GM19395 (cell line): Measurements from ENCODE around the gene AHCY.
"Not testable (repeated sequence)": the region's sequence is repeated elsewhere in the genome, so short reads cannot be mapped to it uniquely, and the experiment has no call there.

Source experiments
- ATAC-seq: cut with Tn5 transposase; IDR thresholded peaks from one replicate; pipeline ENCODE4 v1.9.1; 2021; ENCODE audit warnings: mild to moderate bottlenecking, moderate library complexity; ENCODE audit not compliant: unreplicated experiment

The AHCY gene

GRCh38 chr20:34299556-34300255, 3.4 kb downstream of the AHCY start:
- no peak for ATAC-seq

GRCh38 chr20:34298294-34298784, 4.8 kb downstream of the AHCY start:
- not testable (repeated sequence) for ATAC-seq

- ATAC-seq: no peak
These were observed 6.7 kb downstream of the AHCY start for GRCh38 chr20:34296468-34296867.

GRCh38 chr20:34295284-34295683, 7.9 kb downstream of the AHCY start:
- no peak for ATAC-seq

GRCh38 chr20:34294563-34294962, 8.6 kb downstream of the AHCY start:
- no peak for ATAC-seq

- ATAC-seq: no peak
These were observed 9.6 kb downstream of the AHCY start for GRCh38 chr20:34293589-34293988.

GRCh38 chr20:34293119-34293518, 10.0 kb downstream of the AHCY start:
- no peak for ATAC-seq

- no peak for ATAC-seq
These were observed 10.7 kb downstream of the AHCY start for GRCh38 chr20:34292496-34292895.

- ATAC-seq: no peak
These were observed 12.7 kb downstream of the AHCY start for GRCh38 chr20:34290471-34290870.

- ATAC-seq: not testable (repeated sequence)
These were observed 15.7 kb downstream of the AHCY start for GRCh38 chr20:34287500-34287899.

GRCh38 chr20:34285450-34285849, 17.7 kb downstream of the AHCY start:
- ATAC-seq: no peak

- ATAC-seq: no peak
These were observed 19.3 kb downstream of the AHCY start for GRCh38 chr20:34283844-34284243.

- no peak for ATAC-seq
These were observed 21.1 kb downstream of the AHCY start for GRCh38 chr20:34282041-34282440.

- no peak for ATAC-seq
These were observed 22.0 kb downstream of the AHCY start for GRCh38 chr20:34281177-34281576.

GRCh38 chr20:34274694-34275093, 28.5 kb downstream of the AHCY start:
- no peak for ATAC-seq

- ATAC-seq: no peak
These were observed 31.2 kb downstream of the AHCY start for GRCh38 chr20:34271956-34272355.

- no peak for ATAC-seq
These were observed 33.0 kb downstream of the AHCY start for GRCh38 chr20:34269996-34270627.

- ATAC-seq: no peak
These were observed 34.1 kb downstream of the AHCY start for GRCh38 chr20:34268851-34269636.

- no peak for ATAC-seq
These were observed 35.0 kb downstream of the AHCY start for GRCh38 chr20:34268145-34268544.

GRCh38 chr20:34264141-34264540, 39.0 kb downstream of the AHCY start:
- ATAC-seq: no peak

GRCh38 chr20:34263468-34263867, 39.7 kb downstream of the AHCY start:
- ATAC-seq: not testable (repeated sequence)
